DOHH2 (cell line): ENCODE results near the gene PHACTR1.

Experiments
- H3F3A ChIP-seq: fragments of 200-600 bp; sonication (generic), shearing (Covaris generic); 2 replicates; pipeline ENCODE4 v1.6.0; 2016; ENCODE audit warnings: antibody characterized with exemption, mild to moderate bottlenecking; ENCODE audit not compliant: control insufficient read depth, insufficient read depth
- H3K27ac ChIP-seq: fragments of 200-600 bp; sonication (generic); 2 replicates; pipeline ENCODE4 v1.5.1; 2014; ENCODE audit warnings: low read depth, mild to moderate bottlenecking, low read length, moderate library complexity
- H3K27me3 ChIP-seq: fragments of 200-600 bp; sonication (generic); 2 replicates; pipeline ENCODE4 v1.6.1; 2014; ENCODE audit warnings: mild to moderate bottlenecking, low read length, mixed read lengths; ENCODE audit not compliant: control insufficient read depth
- H3K36me3 ChIP-seq: fragments of 200-600 bp; sonication (generic); 2 replicates; pipeline ENCODE4 v1.6.1; 2014; ENCODE audit warnings: mild to moderate bottlenecking, low read length, moderate library complexity, mixed read lengths; ENCODE audit not compliant: control insufficient read depth
- H3K4me1 ChIP-seq: fragments of 200-600 bp; sonication (generic); 2 replicates; pipeline ENCODE4 v1.6.1; 2014; ENCODE audit warnings: mild to moderate bottlenecking, low read length, mixed read lengths; ENCODE audit not compliant: control insufficient read depth
- H3K4me2 ChIP-seq: fragments of 200-600 bp; sonication (generic); 2 replicates; pipeline ENCODE4 v1.6.0; 2014; ENCODE audit warnings: mild to moderate bottlenecking, low read length, moderate library complexity
- H3K4me3 ChIP-seq: fragments of 200-600 bp; sonication (generic); 2 replicates; pipeline ENCODE4 v1.5.1; 2014; ENCODE audit warnings: mild to moderate bottlenecking, low read length, mixed read lengths
- H3K79me2 ChIP-seq: fragments of 200-600 bp; sonication (generic); 2 replicates; pipeline ENCODE4 v1.6.1; 2014; ENCODE audit warnings: mild to moderate bottlenecking, low read length, mixed read lengths; ENCODE audit not compliant: control insufficient read depth
- H3K9me2 ChIP-seq: fragments of 200-600 bp; sonication (generic); replicated peaks from 2 replicates; pipeline ENCODE4 v1.6.1; 2014; ENCODE audit warnings: mild to moderate bottlenecking, low read length, mixed read lengths; ENCODE audit not compliant: control insufficient read depth
- H3K9me3 ChIP-seq: fragments of 200-600 bp; sonication (generic); 2 replicates; pipeline ENCODE4 v1.6.1; 2014; ENCODE audit warnings: antibody characterized with exemption, low read length, mixed read lengths; ENCODE audit not compliant: control insufficient read depth, insufficient read depth
- H4K20me1 ChIP-seq: fragments of 200-600 bp; sonication (generic); 2 replicates; pipeline ENCODE4 v1.6.0; 2014; ENCODE audit warnings: low read depth, mild to moderate bottlenecking, antibody characterized with exemption, low read length, moderate library complexity; ENCODE audit not compliant: control insufficient read depth, insufficient read depth
- EZH2phosphoT487 ChIP-seq: fragments of 200-600 bp; sonication (generic); IDR thresholded peaks from 2 replicates; pipeline ENCODE4 v1.6.1; 2017; ENCODE audit warnings: borderline replicate concordance, mild to moderate bottlenecking, antibody characterized with exemption, low read length, moderate library complexity, mixed read lengths
- TF ChIP-seq, protein P1 (sequence below): fragments of 200-600 bp; sonication (generic); IDR thresholded peaks from one replicate; pipeline ENCODE4 v1.5.1; 2014; ENCODE audit warnings: antibody characterized with exemption, mild to moderate bottlenecking, low read depth, low read length; ENCODE audit not compliant: poor library complexity, severe bottlenecking

PHACTR1 gene

GRCh38 chr6:12890171-12890790 lies 173.7 kb downstream of the PHACTR1 start:
- H3K79me2 ChIP-seq = no peaks in the 10 kb centered on the region
- H3K36me3 ChIP-seq = no peaks in the 10 kb centered on the region
- no peak overlapping the region for H3K4me2 ChIP-seq
- H3K9me3 ChIP-seq = peaks cover 5% of the 10 kb centered on the region; the same call in 1 of the 2 replicates
- no peaks in the 10 kb centered on the region for H3F3A ChIP-seq
- H3K4me1 ChIP-seq = no peaks in the 10 kb centered on the region
- H3K27ac ChIP-seq = no peak overlapping the region
- TF ChIP-seq, protein P1, sequence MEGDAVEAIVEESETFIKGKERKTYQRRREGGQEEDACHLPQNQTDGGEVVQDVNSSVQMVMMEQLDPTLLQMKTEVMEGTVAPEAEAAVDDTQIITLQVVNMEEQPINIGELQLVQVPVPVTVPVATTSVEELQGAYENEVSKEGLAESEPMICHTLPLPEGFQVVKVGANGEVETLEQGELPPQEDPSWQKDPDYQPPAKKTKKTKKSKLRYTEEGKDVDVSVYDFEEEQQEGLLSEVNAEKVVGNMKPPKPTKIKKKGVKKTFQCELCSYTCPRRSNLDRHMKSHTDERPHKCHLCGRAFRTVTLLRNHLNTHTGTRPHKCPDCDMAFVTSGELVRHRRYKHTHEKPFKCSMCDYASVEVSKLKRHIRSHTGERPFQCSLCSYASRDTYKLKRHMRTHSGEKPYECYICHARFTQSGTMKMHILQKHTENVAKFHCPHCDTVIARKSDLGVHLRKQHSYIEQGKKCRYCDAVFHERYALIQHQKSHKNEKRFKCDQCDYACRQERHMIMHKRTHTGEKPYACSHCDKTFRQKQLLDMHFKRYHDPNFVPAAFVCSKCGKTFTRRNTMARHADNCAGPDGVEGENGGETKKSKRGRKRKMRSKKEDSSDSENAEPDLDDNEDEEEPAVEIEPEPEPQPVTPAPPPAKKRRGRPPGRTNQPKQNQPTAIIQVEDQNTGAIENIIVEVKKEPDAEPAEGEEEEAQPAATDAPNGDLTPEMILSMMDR = peak; percentile 78
- no peak for TF ChIP-seq EZH2phosphoT487
- no peaks in the 10 kb centered on the region for H3K9me2 ChIP-seq
- no peaks in the 10 kb centered on the region for H3K27me3 ChIP-seq
- no peak overlapping the region for H3K4me3 ChIP-seq
- no peaks in the 10 kb centered on the region for H4K20me1 ChIP-seq

GRCh38 chr6:12891595-12891994 lies 175.0 kb downstream of the PHACTR1 start:
- no peak overlapping the region for H3K4me3 ChIP-seq
- no peaks in the 10 kb centered on the region for H3K79me2 ChIP-seq
- H3K36me3 ChIP-seq = no peaks in the 10 kb centered on the region
- H3K27me3 ChIP-seq = peaks cover 5% of the 10 kb centered on the region; the same call in 1 of the 2 replicates
- TF ChIP-seq, protein P1 = no peak
- TF ChIP-seq EZH2phosphoT487 = no peak
- H3K9me3 ChIP-seq = peaks cover 5% of the 10 kb centered on the region; the same call in 1 of the 2 replicates
- no peaks in the 10 kb centered on the region for H3K4me1 ChIP-seq
- no peak overlapping the region for H3K4me2 ChIP-seq
- no peaks in the 10 kb centered on the region for H3F3A ChIP-seq
- H3K9me2 ChIP-seq = no peaks in the 10 kb centered on the region
- no peaks in the 10 kb centered on the region for H4K20me1 ChIP-seq
- H3K27ac ChIP-seq = no peak overlapping the region

DNA sequence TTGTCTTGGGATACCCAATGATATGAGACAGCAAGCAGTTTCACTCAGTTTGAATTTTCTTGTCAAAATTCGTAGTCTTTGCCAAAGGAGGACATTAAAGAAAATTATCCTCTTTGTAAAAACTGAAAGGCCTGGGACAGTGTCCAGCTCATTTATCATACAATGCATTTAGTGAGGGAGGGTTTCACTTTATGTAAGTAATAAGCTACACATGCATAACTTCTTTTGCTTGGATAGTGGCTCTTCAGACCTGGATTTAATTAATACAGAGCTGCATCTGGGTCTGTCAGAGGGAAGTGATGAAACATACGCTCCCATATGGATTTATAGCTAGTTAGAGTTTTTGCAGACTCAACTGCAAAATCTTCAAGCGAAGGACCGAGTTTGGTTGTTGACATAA lies 175.6 kb downstream of the PHACTR1 start:
- Histone ChIP-seq H4K20me1 (no peaks in the 10 kb centered on the region), H3K27me3 (peaks cover 5% of the 10 kb centered on the region; the same call in 1 of the 2 replicates), H3K4me1 (no peaks in the 10 kb centered on the region), H3K36me3 (no peaks in the 10 kb centered on the region), H3F3A (no peaks in the 10 kb centered on the region), H3K4me3 (no peak overlapping the region), H3K9me2 (no peaks in the 10 kb centered on the region), H3K79me2 (no peaks in the 10 kb centered on the region), H3K27ac (no peak overlapping the region), H3K9me3 (peaks cover 5% of the 10 kb centered on the region; the same call in 1 of the 2 replicates), H3K4me2 (no peak overlapping the region)
- TF ChIP-seq, protein P1 = no peak

GRCh38 chr6:12893036-12893435 lies 176.5 kb downstream of the PHACTR1 start:
- no peaks in the 10 kb centered on the region for H3F3A ChIP-seq
- H4K20me1 ChIP-seq = no peaks in the 10 kb centered on the region
- H3K4me2 ChIP-seq = no peak overlapping the region
- no peak for TF ChIP-seq EZH2phosphoT487
- TF ChIP-seq, protein P1 = no peak
- no peaks in the 10 kb centered on the region for H3K4me1 ChIP-seq
- peaks cover 5% of the 10 kb centered on the region; the same call in 1 of the 2 replicates for H3K27me3 ChIP-seq
- H3K27ac ChIP-seq = no peak overlapping the region
- no peak overlapping the region for H3K4me3 ChIP-seq
- no peaks in the 10 kb centered on the region for H3K79me2 ChIP-seq
- no peaks in the 10 kb centered on the region for H3K36me3 ChIP-seq
- peaks cover 5% of the 10 kb centered on the region; the same call in 1 of the 2 replicates for H3K9me3 ChIP-seq
- H3K9me2 ChIP-seq = no peaks in the 10 kb centered on the region
